Ovary (tissue), 9 donors: ENCODE measurements around the gene FBXW8. TPM values are rescaled to one million over a fixed set of nuclear protein-coding genes. Genes with fewer than 3 reads are reported as not detected.

Experiments
- DNase-seq, 5 donors: peaks; one replicate each; pipeline ENCODE4 v3.0.0-alpha.2; 2019 to 2020
- H3K27ac ChIP-seq, 2 donors: fragments of 200-600 bp; one replicate each; pipeline versions ENCODE4 v1.5.1 to v1.8.0; 2019 to 2022
- H3K27me3 ChIP-seq: fragments of 200-600 bp; one replicate; pipeline ENCODE4 v1.8.0; 2022
- H3K36me3 ChIP-seq: fragments of 200-600 bp; sonication (generic); one replicate; pipeline ENCODE4 v1.5.1; 2019
- H3K4me1 ChIP-seq: one replicate; pipeline ENCODE4 v1.8.1; 2013; ENCODE audit warnings: mild to moderate bottlenecking, moderate library complexity; ENCODE audit not compliant: insufficient read depth
- H3K4me3 ChIP-seq: fragments of 200-600 bp; sonication (generic); one replicate; pipeline ENCODE4 v1.5.1; 2017
- H3K9me3 ChIP-seq, 2 donors: fragments of 200-600 bp in 1 of 2; sonication (generic) in 1 of 2; one replicate each; pipeline versions ENCODE4 v1.5.1 to v1.8.1; 2013 to 2019; ENCODE audit warnings: mild to moderate bottlenecking in 1 of 2, moderate library complexity in 1 of 2
- CTCF ChIP-seq, 3 donors: fragments of 450-650 bp in 2 of 3; fragments of 200-600 bp in 1 of 3; IDR thresholded peaks; one replicate each; pipeline versions ENCODE4 v1.5.1 to v1.8.0; 2016 to 2022; ENCODE audit warnings: antibody characterized with exemption in 3 of 3, mild to moderate bottlenecking in 1 of 3
- EP300 ChIP-seq: sonication (generic); formaldehyde crosslinking; IDR thresholded peaks from one replicate; pipeline ENCODE4 v1.6.1; 2017; ENCODE audit warnings: antibody characterized with exemption
- POLR2A ChIP-seq: fragments of 450-650 bp; IDR thresholded peaks from one replicate; pipeline ENCODE4 v1.6.1; 2017; ENCODE audit warnings: antibody characterized with exemption, mild to moderate bottlenecking, moderate library complexity
- WGBS, 3 donors: extraction: QIAGEN DNeasy Blood & Tissue Kit in 1 of 3; methylation state at CpG; one replicate each; pipeline versions ENCODE4 v1.1.5 to v1.1.7; 2013 to 2017; 5-methylcytosine and 5-hydroxymethylcytosine counted together
- intact Hi-C, 4 donors: fragments of 100-400 bp; cut with DNase I; formaldehyde crosslinking; loops; one replicate each; pipeline versions ENCODE4 v1.11.0 to v1.15.1; 2022 to 2023
- polyA plus RNA-seq, 2 donors: library from polyadenylated mRNA; stranded (reverse); fragments of 200-250 nt in 1 of 2; fragments of 350-450 nt in 1 of 2; fragmentation: Illumina TruSeq in 1 of 2; extraction: RNeasy Lipid Tissue Mini Kit (QIAGEN cat#74804) in 1 of 2; gene quantifications; one replicate each; pipeline ENCODE4 v1.2.3, GENCODE V29; 2013 to 2014
- total RNA-seq, 7 donors: library from RNA; depleted of rRNA in 2 of 7; stranded (reverse); fragments of >200 nt in 2 of 7; fragmentation: NEBNext Ultra II Directional in 3 of 7; extraction: Animal tissue kit (Norgen Biotek cat#: 25700) in 3 of 7; gene quantifications; one replicate each; pipeline versions ENCODE4 v1.1.0 to v1.2.4, GENCODE V29; 2016 to 2023
- donor health status: DM: no; HTN: no; CAD: no; lungs with moderate emphysema.
- donor health status: DM: no; HTN: no; CAD: no.
- donor health status: Bipolar disorder and iron deficiency.
- donor health status: DM: yes; HTN: yes; CAD: no.
- donor health status: DM: no; HTN: no; CAD: no.
- donor health status: DM: yes; HTN: yes; CAD: no.

FBXW8 gene
- total and polyA plus RNA-seq, 9 donors, result 7.4 to 23.1 (median 16.6) TPM

GRCh38 chr12:117042171-117042842 is 131.6 kb downstream of the FBXW8 start:
- H3K27me3 ChIP-seq, result no peaks in the 10 kb centered on the region

GRCh38 chr12:117042862-117043261 is 132.1 kb downstream of the FBXW8 start:
- H3K27ac ChIP-seq, result no peak overlapping the region
- DNase-seq, result no peak
- no peaks in the 10 kb centered on the region for H3K36me3 ChIP-seq
- whole genome bisulfite sequencing, 3 donors, result 63 to 83% (median 75%) methylated on average over 6 of the region's 6 CpGs
- TF ChIP-seq POLR2A (no peak), CTCF (IDR thresholded peaks at IDR 0.05) (no peak), EP300 (no peak)
- H3K4me3 ChIP-seq, result no peak overlapping the region
- no peaks in the 10 kb centered on the region for H3K4me1 ChIP-seq
- intact Hi-C loops, result no loop called here
- no peaks in the 10 kb centered on the region for H3K9me3 ChIP-seq
- no peaks in the 10 kb centered on the region for H3K27me3 ChIP-seq

More at GRCh38 chr12:117042171-117042842, 131.6 kb downstream of the FBXW8 start:
- H3K27ac ChIP-seq, result no peak overlapping the region
- intact Hi-C loops, result no loop called here
- no peaks in the 10 kb centered on the region for H3K9me3 ChIP-seq
- DNase-seq, result no peak
- no peak overlapping the region for H3K4me3 ChIP-seq
- H3K4me1 ChIP-seq, result no peaks in the 10 kb centered on the region
- TF ChIP-seq CTCF (IDR thresholded peaks at IDR 0.05) (no peak), EP300 (no peak), POLR2A (no peak)
- H3K36me3 ChIP-seq, result no peaks in the 10 kb centered on the region
- 79 to 85% (median 82%) methylated on average over 22 to 23 of the region's 23 CpGs for WGBS, 3 donors

- intact Hi-C loops, result no loop called here
- H3K27ac ChIP-seq, result no peak overlapping the region
- no peak overlapping the region for H3K4me3 ChIP-seq
- H3K27me3 ChIP-seq, result no peaks in the 10 kb centered on the region
- no peaks in the 10 kb centered on the region for H3K9me3 ChIP-seq
- H3K36me3 ChIP-seq, result no peaks in the 10 kb centered on the region
- WGBS, 3 donors, result 79 to 90% (median 83%) methylated on average over 11 of the region's 11 CpGs
- peaks cover 6% of the 10 kb centered on the region for H3K4me1 ChIP-seq
- DNase-seq, result no peak
- TF ChIP-seq CTCF (IDR thresholded peaks at IDR 0.05), result no peak
- no peak for TF ChIP-seq POLR2A
- TF ChIP-seq EP300, result no peak
These were observed 133.6 kb downstream of the FBXW8 start for GRCh38 chr12:117044311-117044710.

GRCh38 chr12:117044790-117045159 is 134.0 kb downstream of the FBXW8 start:
- WGBS, 3 donors, result 79 to 84% (median 80%) methylated on average over 13 of the region's 13 CpGs
- H3K36me3 ChIP-seq, result no peaks in the 10 kb centered on the region
- intact Hi-C loops, result no loop called here

More at GRCh38 chr12:117044790-117045159, 134.0 kb downstream of the FBXW8 start:
- Histone ChIP-seq H3K27me3 (no peaks in the 10 kb centered on the region), H3K4me3 (no peak overlapping the region), H3K27ac (no peak overlapping the region), H3K9me3 (no peaks in the 10 kb centered on the region), H3K4me1 (peaks cover 6% of the 10 kb centered on the region)
- DNase-seq, result no peak
- TF ChIP-seq CTCF (IDR thresholded peaks at IDR 0.05) (no peak), POLR2A (no peak), EP300 (no peak)
